HG02763 (cell line): ENCODE results near the gene ICAM5.
"Not testable (repeated sequence)": the region's sequence is repeated elsewhere in the genome, so short reads cannot be mapped to it uniquely, and the experiment has no call there.

Experiments used
- ATAC-seq: cut with Tn5 transposase; IDR thresholded peaks from one replicate; pipeline ENCODE4 v1.9.1; 2021; ENCODE audit warnings: mild to moderate bottlenecking, moderate library complexity; ENCODE audit not compliant: unreplicated experiment

ICAM5 gene

GRCh38 chr19:10269333-10270179 lies 20.2 kb upstream of the ICAM5 start:
- ATAC-seq: no peak

DNA sequence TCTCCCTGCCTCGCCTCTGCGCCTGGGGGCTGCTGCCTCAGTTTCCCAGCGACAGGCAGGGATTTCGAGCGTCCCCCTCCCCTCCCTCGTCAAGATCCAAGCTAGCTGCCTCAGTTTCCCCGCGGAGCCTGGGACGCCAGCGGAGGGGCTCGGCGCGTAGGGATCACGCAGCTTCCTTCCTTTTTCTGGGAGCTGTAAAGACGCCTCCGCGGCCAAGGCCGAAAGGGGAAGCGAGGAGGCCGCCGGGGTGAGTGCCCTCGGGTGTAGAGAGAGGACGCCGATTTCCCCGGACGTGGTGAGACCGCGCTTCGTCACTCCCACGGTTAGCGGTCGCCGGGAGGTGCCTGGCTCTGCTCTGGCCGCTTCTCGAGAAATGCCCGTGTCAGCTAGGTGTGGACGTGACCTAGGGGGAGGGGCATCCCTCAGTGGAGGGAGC lies 19.6 kb upstream of the ICAM5 start:
- ATAC-seq: peak; percentile 41

DNA sequence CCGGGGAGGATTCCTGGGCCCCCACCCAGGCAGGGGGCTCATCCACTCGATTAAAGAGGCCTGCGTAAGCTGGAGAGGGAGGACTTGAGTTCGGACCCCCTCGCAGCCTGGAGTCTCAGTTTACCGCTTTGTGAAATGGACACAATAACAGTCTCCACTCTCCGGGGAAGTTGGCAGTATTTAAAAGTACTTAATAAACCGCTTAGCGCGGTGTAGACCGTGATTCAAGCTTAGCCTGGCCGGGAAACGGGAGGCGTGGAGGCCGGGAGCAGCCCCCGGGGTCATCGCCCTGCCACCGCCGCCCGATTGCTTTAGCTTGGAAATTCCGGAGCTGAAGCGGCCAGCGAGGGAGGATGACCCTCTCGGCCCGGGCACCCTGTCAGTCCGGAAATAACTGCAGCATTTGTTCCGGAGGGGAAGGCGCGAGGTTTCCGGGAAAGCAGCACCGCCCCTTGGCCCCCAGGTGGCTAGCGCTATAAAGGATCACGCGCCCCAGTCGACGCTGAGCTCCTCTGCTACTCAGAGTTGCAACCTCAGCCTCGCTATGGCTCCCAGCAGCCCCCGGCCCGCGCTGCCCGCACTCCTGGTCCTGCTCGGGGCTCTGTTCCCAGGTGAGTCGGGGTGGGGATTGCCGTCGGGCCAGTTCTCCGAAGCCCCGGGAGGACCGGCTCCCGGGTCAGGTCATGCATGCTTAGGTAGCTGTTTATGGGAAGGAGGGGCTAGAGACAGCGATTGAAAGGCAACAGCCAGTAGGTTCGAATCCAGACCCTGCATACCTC lies 18.9 kb upstream of the ICAM5 start, which contains the start of gene ICAM1:
ICAM1 (plus strand) TSS at position 505 of the 779 bp plus-strand sequence; CDS start at position 545, 40 bp downstream.
- peak; percentile 53 for ATAC-seq

DNA sequence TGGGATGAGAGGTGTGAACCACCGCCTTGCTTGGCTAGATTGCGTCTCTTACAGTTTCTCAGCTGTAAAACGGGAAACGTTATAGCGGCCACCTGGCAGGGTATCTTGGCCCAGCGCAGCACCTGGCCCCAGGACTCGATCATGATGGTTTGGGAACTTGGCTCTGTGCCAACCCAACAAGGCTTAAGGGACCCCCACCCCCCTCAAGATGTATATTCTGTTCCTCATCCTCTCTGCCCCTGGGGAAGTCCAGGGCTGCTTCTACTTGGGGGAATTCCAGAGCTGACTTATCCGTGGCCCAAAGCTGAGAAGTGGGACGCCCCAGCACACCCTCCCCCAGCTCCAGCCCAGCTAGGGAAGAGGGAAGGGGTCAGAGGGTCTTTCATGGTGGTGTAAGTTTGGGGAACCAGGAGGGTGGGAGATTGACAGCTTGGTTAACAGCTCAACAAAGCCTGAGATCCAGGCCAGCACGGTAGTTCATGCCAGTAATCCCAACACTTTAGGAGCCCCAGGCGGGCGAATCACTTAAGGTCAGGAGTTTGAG lies 18.1 kb upstream of the ICAM5 start:
- peak; percentile 4 for ATAC-seq

DNA sequence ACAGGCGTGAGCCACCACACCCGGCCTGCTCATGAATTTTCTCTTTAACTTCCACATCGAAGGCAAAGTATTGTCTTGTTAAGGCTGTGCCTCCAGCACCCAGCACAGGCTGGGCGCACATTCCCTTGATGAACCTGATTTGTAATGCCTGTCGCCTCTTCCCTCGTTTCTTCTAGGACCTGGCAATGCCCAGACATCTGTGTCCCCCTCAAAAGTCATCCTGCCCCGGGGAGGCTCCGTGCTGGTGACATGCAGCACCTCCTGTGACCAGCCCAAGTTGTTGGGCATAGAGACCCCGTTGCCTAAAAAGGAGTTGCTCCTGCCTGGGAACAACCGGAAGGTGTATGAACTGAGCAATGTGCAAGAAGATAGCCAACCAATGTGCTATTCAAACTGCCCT lies 15.2 kb upstream of the ICAM5 start:
- ATAC-seq: no peak

- ATAC-seq: no peak
Measured at GRCh38 chr19:10277795-10278589, 11.8 kb upstream of the ICAM5 start.

- ATAC-seq: no peak
Measured at GRCh38 chr19:10278935-10279334, 10.8 kb upstream of the ICAM5 start.

- ATAC-seq: no peak
Measured at GRCh38 chr19:10279737-10280442, 9.9 kb upstream of the ICAM5 start.

- ATAC-seq: not testable (repeated sequence)
Measured at GRCh38 chr19:10282043-10282442, 7.7 kb upstream of the ICAM5 start.

DNA sequence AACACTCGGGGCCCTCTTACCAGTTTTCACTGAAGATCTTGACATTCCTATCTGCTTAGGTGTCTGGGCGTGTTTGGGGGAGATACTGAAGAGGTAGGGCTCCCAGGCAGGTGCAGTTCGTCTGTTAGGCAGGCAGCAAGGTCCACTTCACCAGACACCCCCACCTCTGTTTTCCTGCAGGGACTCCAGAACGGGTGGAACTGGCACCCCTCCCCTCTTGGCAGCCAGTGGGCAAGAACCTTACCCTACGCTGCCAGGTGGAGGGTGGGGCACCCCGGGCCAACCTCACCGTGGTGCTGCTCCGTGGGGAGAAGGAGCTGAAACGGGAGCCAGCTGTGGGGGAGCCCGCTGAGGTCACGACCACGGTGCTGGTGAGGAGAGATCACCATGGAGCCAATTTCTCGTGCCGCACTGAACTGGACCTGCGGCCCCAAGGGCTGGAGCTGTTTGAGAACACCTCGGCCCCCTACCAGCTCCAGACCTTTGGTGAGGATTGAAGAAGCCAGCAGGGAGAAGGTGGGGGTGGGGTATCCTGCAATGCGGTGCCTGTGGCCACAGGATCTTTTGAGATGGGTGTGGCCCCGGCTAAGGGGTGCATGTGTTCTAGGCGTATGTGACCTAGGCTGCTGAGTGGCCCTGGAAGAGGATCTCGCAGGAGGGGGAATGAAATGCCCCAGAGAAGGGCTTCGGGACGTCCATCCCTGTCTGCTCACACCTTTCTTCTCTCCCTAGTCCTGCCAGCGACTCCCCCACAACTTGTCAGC lies 6.3 kb upstream of the ICAM5 start:
- no peak for ATAC-seq

GRCh38 chr19:10284065-10284959 lies 5.4 kb upstream of the ICAM5 start:
- no peak for ATAC-seq

- no peak for ATAC-seq
Measured at GRCh38 chr19:10284960-10285278, 4.8 kb upstream of the ICAM5 start.

DNA sequence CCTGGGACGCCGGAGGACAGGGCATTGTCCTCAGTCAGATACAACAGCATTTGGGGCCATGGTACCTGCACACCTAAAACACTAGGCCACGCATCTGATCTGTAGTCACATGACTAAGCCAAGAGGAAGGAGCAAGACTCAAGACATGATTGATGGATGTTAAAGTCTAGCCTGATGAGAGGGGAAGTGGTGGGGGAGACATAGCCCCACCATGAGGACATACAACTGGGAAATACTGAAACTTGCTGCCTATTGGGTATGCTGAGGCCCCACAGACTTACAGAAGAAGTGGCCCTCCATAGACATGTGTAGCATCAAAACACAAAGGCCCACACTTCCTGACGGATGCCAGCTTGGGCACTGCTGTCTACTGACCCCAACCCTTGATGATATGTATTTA lies 4.4 kb upstream of the ICAM5 start:
- no peak for ATAC-seq

- no peak for ATAC-seq
Measured at GRCh38 chr19:10286803-10287737, 2.7 kb upstream of the ICAM5 start, which contains the start of gene ICAM4. Gene ICAM4 (plus strand): TSS chr19:10286955. CDS start chr19:10287013, 58 bp downstream.

- no peak for ATAC-seq
Measured at GRCh38 chr19:10288662-10289166, 1.0 kb upstream of the ICAM5 start.

GRCh38 chr19:10289167-10289835 lies 451 bp upstream of the ICAM5 start:
- no peak for ATAC-seq
